Mucosa of descending colon (tissue), 3 donors: ENCODE measurements around the gene CASZ1. TPM values are rescaled to one million over a fixed set of nuclear protein-coding genes. Genes with fewer than 3 reads are reported as not detected.

Experiments
- ATAC-seq: fragments of 200-7000 bp; cut with Tn5 transposase; one replicate; pipeline ENCODE4 v1.9.1; 2020; ENCODE audit warnings: mild to moderate bottlenecking, moderate library complexity
- DNase-seq, 3 donors: peaks; one replicate each; pipeline ENCODE4 v3.0.0-alpha.2; 2020
- H3K36me3 ChIP-seq: fragments of 200-600 bp; one replicate; pipeline ENCODE4 v1.8.0; 2021; ENCODE audit warnings: low read depth, mild to moderate bottlenecking
- H3K4me1 ChIP-seq: fragments of 200-600 bp; one replicate; pipeline ENCODE4 v1.8.0; 2021; ENCODE audit warnings: low read depth, mild to moderate bottlenecking
- H3K4me3 ChIP-seq: fragments of 200-600 bp; one replicate; pipeline ENCODE4 v1.8.0; 2021; ENCODE audit warnings: mild to moderate bottlenecking
- H3K9me3 ChIP-seq: fragments of 200-600 bp; one replicate; pipeline ENCODE4 v1.8.0; 2021; ENCODE audit warnings: mild to moderate bottlenecking
- intact Hi-C, 2 donors: fragments of 100-400 bp; cut with DNase I in 1 of 2; cut with micrococcal nuclease in 1 of 2; formaldehyde crosslinking; loops; one replicate each; pipeline versions ENCODE4 v1.11.0 to v1.11.1; 2022; cut with DNase I, micrococcal nuclease
- total RNA-seq, 3 donors: library from RNA; stranded (reverse); fragmentation: NEBNext Ultra II Directional in 2 of 3; extraction: Animal tissue kit (Norgen Biotek cat#: 25700) in 2 of 3; gene quantifications; one replicate each; pipeline versions ENCODE4 v1.2.1 to v1.2.4, GENCODE V29; 2021 to 2023
- TF ChIP-seq, protein P1 (sequence below): fragments of 200-600 bp; IDR thresholded peaks from one replicate; pipeline ENCODE4 v1.8.0; 2022; ENCODE audit warnings: antibody characterized with exemption, mild to moderate bottlenecking
- donor health status: DM: no; HTN: no; CAD: no; lungs with moderate emphysema.
- donor health status: DM: no; HTN: no; CAD: no.
- donor health status: DM: no; HTN: yes; CAD: no.

CASZ1 gene
- total RNA-seq, 3 donors from 2014 or later, result 66.5 to 110 (median 84.5) TPM

DNA sequence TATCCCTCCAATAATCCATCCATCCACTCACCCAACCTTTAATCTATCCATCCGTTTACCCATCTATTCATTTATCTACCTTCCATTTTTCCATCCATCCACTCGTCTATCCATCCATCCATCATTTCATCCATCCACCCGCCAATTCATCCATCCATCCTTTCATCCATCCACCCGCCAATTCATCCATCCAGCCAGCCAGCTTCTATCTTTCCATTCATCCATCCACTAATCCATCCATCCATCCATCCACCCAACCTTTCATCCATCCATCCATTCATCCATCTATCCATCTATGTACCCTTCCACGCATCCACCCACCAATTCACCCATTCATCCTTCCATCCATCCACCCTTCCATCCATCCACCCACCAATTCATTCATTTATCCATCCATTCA lies 10.5 kb upstream of the CASZ1 start:
- DNase-seq (no peak), ATAC-seq (no peak)
- intact Hi-C loops, result no loop called here
- Histone ChIP-seq H3K4me1 (peaks cover 15% of the 10 kb centered on the region), H3K9me3 (no peaks in the 10 kb centered on the region), H3K4me3 (no peak overlapping the region), H3K36me3 (no peaks in the 10 kb centered on the region)
- TF ChIP-seq, protein P1, sequence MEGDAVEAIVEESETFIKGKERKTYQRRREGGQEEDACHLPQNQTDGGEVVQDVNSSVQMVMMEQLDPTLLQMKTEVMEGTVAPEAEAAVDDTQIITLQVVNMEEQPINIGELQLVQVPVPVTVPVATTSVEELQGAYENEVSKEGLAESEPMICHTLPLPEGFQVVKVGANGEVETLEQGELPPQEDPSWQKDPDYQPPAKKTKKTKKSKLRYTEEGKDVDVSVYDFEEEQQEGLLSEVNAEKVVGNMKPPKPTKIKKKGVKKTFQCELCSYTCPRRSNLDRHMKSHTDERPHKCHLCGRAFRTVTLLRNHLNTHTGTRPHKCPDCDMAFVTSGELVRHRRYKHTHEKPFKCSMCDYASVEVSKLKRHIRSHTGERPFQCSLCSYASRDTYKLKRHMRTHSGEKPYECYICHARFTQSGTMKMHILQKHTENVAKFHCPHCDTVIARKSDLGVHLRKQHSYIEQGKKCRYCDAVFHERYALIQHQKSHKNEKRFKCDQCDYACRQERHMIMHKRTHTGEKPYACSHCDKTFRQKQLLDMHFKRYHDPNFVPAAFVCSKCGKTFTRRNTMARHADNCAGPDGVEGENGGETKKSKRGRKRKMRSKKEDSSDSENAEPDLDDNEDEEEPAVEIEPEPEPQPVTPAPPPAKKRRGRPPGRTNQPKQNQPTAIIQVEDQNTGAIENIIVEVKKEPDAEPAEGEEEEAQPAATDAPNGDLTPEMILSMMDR, result no peak

DNA sequence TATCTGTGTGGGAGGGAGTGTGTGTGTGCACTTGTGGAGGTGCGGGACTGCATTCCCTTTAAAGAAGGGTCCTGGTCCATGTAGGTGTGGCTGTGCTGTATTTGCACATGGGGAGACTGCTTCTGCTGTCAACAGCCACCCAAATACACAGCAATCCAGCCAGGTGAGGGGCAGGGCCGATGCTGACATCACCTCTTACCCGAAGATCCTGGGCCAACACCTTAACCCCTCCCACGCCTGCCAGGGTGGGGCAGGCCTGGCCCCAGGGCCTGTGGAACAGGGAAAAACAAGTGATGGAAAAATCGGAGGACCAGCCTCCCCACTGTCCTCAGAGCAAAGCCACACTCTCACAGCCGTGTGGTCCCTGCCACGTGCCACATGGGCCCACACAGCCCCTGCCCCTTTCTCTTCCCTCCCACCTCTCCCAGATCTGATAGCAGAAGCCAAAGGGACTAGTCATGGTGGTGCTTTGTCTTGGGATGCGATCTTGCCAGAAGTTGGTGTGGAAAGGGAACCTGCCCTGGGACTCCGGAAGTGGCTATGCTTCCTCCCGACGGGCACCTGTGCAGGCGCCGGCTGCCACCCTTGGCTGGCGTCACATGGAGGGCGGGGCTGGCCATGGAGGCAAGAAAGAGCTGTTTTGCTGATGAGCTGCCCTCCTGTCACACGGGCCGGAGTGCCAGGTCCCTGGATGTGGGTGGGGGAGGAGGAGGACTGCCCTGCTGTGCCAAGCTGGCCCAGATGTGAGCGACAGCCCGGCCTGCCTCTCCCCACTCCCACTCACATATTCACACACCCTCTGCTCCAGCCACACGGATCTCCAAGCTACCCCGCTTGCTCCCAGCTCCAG lies 7.8 kb upstream of the CASZ1 start:
- DNase-seq, result peak; percentile 91 to 93 (median 91)
- ATAC-seq, result peak; percentile 94
- Histone ChIP-seq H3K4me3 (no peak overlapping the region), H3K36me3 (no peaks in the 10 kb centered on the region), H3K4me1 (peaks cover 15% of the 10 kb centered on the region), H3K9me3 (no peaks in the 10 kb centered on the region)
- intact Hi-C loops, result no loop called here
- TF ChIP-seq, protein P1, result no peak

DNA sequence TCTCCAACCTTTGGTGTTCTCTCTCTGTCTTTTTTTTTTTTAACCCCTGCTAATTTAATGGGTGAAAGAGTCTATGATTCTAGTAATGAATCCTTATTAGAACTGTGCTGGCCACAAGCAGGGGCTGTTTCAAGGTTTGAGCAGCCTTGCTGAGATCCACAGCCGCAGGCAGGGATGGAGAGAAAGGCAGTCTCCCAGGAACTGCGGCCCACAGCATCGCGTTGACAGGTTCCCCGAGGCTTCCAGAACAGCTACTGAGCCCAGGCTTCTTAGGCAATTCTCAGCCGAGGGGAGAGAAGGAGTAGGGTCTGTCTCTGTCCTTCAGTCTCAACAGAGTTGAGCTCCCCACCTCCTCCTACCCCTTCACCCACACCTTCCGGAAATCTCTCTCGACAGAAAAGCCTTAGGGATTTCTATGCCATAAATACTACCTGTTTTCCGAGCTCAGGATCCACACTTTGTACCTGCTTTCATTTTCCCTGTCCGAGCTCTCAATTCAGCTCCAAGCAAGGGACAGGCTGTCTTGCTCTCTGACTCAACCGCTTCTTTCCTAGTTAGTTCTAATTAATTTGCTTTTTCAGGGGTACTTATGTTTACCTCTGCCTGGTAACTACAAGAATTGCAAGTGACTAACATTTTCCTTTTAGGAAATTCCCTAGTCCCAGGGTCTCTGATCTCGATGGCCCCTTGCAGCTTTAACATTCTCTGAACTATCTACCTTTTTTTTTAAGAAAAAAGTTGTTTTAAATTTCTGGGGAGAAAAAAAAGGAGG lies 6.7 kb upstream of the CASZ1 start:
- TF ChIP-seq, protein P1, result no peak
- Histone ChIP-seq H3K9me3 (no peaks in the 10 kb centered on the region), H3K4me3 (no peak overlapping the region), H3K36me3 (no peaks in the 10 kb centered on the region), H3K4me1 (peaks cover 15% of the 10 kb centered on the region)
- ATAC-seq (peak; percentile 41), DNase-seq (no peak)
- intact Hi-C loops, result no loop called here

DNA sequence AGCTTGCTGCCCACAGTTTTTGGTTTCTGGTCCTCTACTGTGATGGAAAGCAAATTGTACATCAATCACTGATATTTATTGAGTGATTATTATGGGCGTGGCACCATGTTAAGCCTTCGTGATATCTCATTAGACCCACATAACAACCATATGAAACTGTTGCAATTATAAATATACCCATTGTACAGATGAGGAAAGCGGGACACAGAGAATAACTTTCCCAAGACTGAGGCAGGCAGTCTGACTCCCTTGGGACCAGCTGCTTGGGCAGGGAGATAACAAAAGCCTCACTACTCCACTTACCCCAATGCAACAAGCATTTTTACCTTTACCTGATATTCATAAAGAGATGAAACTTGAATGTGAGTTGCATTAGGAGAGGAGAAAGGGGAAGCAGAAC lies 4.3 kb upstream of the CASZ1 start:
- Histone ChIP-seq H3K9me3 (no peaks in the 10 kb centered on the region), H3K36me3 (no peaks in the 10 kb centered on the region), H3K4me1 (peaks cover 21% of the 10 kb centered on the region), H3K4me3 (no peak overlapping the region)
- ATAC-seq (no peak), DNase-seq (no peak)
- TF ChIP-seq, protein P1, result no peak
- intact Hi-C loops, result no loop called here

DNA sequence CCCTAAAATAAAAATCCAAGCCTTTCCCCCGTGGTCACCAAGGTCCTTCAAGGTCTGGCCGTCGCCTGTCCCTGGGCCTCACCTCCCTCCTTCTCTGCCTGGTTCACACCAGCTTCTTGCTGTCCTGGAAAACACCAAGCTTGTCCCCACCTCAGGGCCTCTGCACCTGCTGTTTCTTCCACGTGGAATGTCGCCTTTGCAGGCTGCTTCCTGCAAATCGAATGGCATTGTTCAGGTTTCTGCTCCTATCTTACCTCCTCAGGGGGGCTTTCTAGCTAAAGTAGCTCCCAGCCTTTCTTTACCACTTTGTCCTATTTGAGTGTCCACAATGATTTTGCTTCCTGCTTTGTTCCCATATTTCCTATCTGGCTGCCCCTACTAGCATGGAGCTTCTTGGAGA lies 3.3 kb upstream of the CASZ1 start:
- TF ChIP-seq, protein P1, result no peak
- Histone ChIP-seq H3K36me3 (no peaks in the 10 kb centered on the region), H3K9me3 (no peaks in the 10 kb centered on the region), H3K4me3 (no peak overlapping the region), H3K4me1 (peaks cover 22% of the 10 kb centered on the region)
- no peak for DNase-seq
- intact Hi-C loops, result loop anchor here in 1 of 2 donors (10.0 kb wide), 1 partner anchor 105 kb away; no protein-coding TSS in a partner anchor
- ATAC-seq, result no peak
